Psoas muscle (tissue), 8 donors: ENCODE data around the gene CNTRL. TPM values are rescaled to one million over a fixed set of nuclear protein-coding genes. Genes with fewer than 3 reads are reported as not detected.
"Not testable (repeated sequence)": the region's sequence is repeated elsewhere in the genome, so short reads cannot be mapped to it uniquely, and the experiment has no call there.

Experiments used
- ATAC-seq, 4 donors: fragments of 200-7000 bp; cut with Tn5 transposase; one replicate each; pipeline ENCODE4 v1.9.1; 2020; ENCODE audit warnings: moderate library complexity in 3 of 4, mild to moderate bottlenecking in 2 of 4
- DNase-seq, 2 donors: peaks; one replicate each; pipeline ENCODE4 v3.0.0-alpha.2; 2020
- H3K27ac ChIP-seq: fragments of 200-600 bp; one replicate; pipeline ENCODE4 v1.8.0; 2022
- H3K27me3 ChIP-seq, 3 donors: fragments of 200-600 bp in 1 of 3; one replicate each; pipeline versions ENCODE4 v1.6.1 to v1.8.0; 2013 to 2022; ENCODE audit warnings: low read length in 2 of 3, mild to moderate bottlenecking in 2 of 3, moderate library complexity in 1 of 3; ENCODE audit not compliant: insufficient read depth in 3 of 3
- H3K36me3 ChIP-seq, 2 donors: fragments of 200-600 bp in 1 of 2; one replicate each; pipeline versions ENCODE4 v1.6.1 to v1.8.0; 2013 to 2022; ENCODE audit warnings: low read depth in 1 of 2, mild to moderate bottlenecking in 1 of 2, moderate library complexity in 1 of 2; ENCODE audit not compliant: insufficient read depth in 1 of 2
- H3K4me1 ChIP-seq: fragments of 200-600 bp; one replicate; pipeline ENCODE4 v1.8.0; 2022
- H3K4me3 ChIP-seq: fragments of 200-600 bp; one replicate; pipeline ENCODE4 v1.8.0; 2022; ENCODE audit warnings: mild to moderate bottlenecking
- H3K9me3 ChIP-seq: fragments of 200-600 bp; one replicate; pipeline ENCODE4 v1.8.0; 2022
- CTCF ChIP-seq: fragments of 200-600 bp; IDR thresholded peaks from one replicate; pipeline ENCODE4 v1.8.0; 2022; ENCODE audit warnings: antibody characterized with exemption
- WGBS, 3 donors: extraction: QIAGEN DNeasy Blood & Tissue Kit; methylation state at CpG; one replicate each; pipeline versions ENCODE4 v1.1.6 to v1.1.7; 2013; 5-methylcytosine and 5-hydroxymethylcytosine counted together
- intact Hi-C, 2 donors: fragments of 100-400 bp; cut with DNase I; formaldehyde crosslinking; loops; one replicate each; pipeline versions ENCODE4 v1.11.0 to v1.14.2; 2022
- polyA plus RNA-seq, 3 donors: library from polyadenylated mRNA; stranded (reverse); fragments of 200-250 nt; gene quantifications; one replicate each; pipeline ENCODE4 v1.2.3, GENCODE V29; 2013
- total RNA-seq, 4 donors: library from RNA; stranded (reverse); fragmentation: NEBNext Ultra II Directional in 2 of 4; extraction: Animal tissue kit (Norgen Biotek cat#: 25700) in 2 of 4; gene quantifications; one replicate each; pipeline versions ENCODE4 v1.2.1 to v1.2.4, GENCODE V29; 2021 to 2023
- donor health status: healthy with polysubstance abuse.
- donor health status: DM: no; HTN: no; CAD: no; lungs with moderate emphysema.
- donor health status: Bipolar disorder and iron deficiency.
- donor health status: healthy.
- donor health status: DM: yes; HTN: yes; CAD: no.
- donor health status: DM: no; HTN: no; CAD: no.
- donor health status: DM: no; HTN: no; CAD: no.
- donor health status: DM: yes; HTN: yes; CAD: no.

The CNTRL gene
- total and polyA plus RNA-seq, 7 donors = 1.00 to 2.4 (median 1.3) TPM

- peak; percentile 98 for DNase-seq
- H3K9me3 ChIP-seq = no peaks in the 10 kb centered on the region
- peaks cover 8% of the 10 kb centered on the region for H3K4me1 ChIP-seq
- intact Hi-C loops = loop anchor here in 1 of 2 donors (5.0 kb wide), 1 partner anchor 49 kb away; the partner anchor contains the start of gene CNTRL
- H3K4me3 ChIP-seq = peak overlapping the region; percentile 66
- no peaks in the 10 kb centered on the region for H3K36me3 ChIP-seq
- peak; percentile 42 for TF ChIP-seq CTCF
- H3K27ac ChIP-seq = peak overlapping the region; percentile 68
- peak; percentile 100 for ATAC-seq
- no peaks in the 10 kb centered on the region for H3K27me3 ChIP-seq
- 0 to 1% (median 1%) methylated on average over 17 of the region's 17 CpGs for WGBS, 3 donors
These were observed 46.9 kb downstream of the CNTRL start for GRCh38 chr9:121121582-121122087.

- 61 to 70% (median 65%) methylated on average over 5 of the region's 5 CpGs for WGBS, 3 donors
- no peaks in the 10 kb centered on the region for H3K36me3 ChIP-seq
- peak overlapping the region; percentile 66 for H3K4me3 ChIP-seq
- no peak overlapping the region for H3K27ac ChIP-seq
- ATAC-seq (peak in 1 of 4 donors; percentile 5), DNase-seq (no peak)
- no peaks in the 10 kb centered on the region for H3K27me3 ChIP-seq
- no peaks in the 10 kb centered on the region for H3K9me3 ChIP-seq
- peaks cover 8% of the 10 kb centered on the region for H3K4me1 ChIP-seq
- TF ChIP-seq CTCF = no peak
- intact Hi-C loops = loop anchor here in 1 of 2 donors (5.0 kb wide), 1 partner anchor 50 kb away; the partner anchor contains the start of gene CNTRL
These were observed 47.7 kb downstream of the CNTRL start for GRCh38 chr9:121122246-121123032.

GRCh38 chr9:121123816-121124535, 49.2 kb downstream of the CNTRL start:
- TF ChIP-seq CTCF = no peak

GRCh38 chr9:121125590-121125989, 50.8 kb downstream of the CNTRL start:
- H3K36me3 ChIP-seq = no peaks in the 10 kb centered on the region
- DNase-seq = no peak
- no peak overlapping the region for H3K4me3 ChIP-seq
- intact Hi-C loops = no loop called here
- no peak for ATAC-seq
- 29 to 63% (median 41%) methylated on average over 3 of the region's 3 CpGs for WGBS, 3 donors
- H3K27ac ChIP-seq = no peak overlapping the region
- peaks cover 8% of the 10 kb centered on the region for H3K4me1 ChIP-seq
- no peak for TF ChIP-seq CTCF
- no peaks in the 10 kb centered on the region for H3K27me3 ChIP-seq
- H3K9me3 ChIP-seq = no peaks in the 10 kb centered on the region

More at GRCh38 chr9:121123816-121124535, 49.2 kb downstream of the CNTRL start:
- no peak overlapping the region for H3K27ac ChIP-seq
- H3K4me3 ChIP-seq = no peak overlapping the region
- 89 to 92% (median 89%) methylated on average over 5 of the region's 5 CpGs for WGBS, 3 donors
- ATAC-seq (no peak), DNase-seq (no peak)
- H3K27me3 ChIP-seq = no peaks in the 10 kb centered on the region
- peaks cover 8% of the 10 kb centered on the region for H3K4me1 ChIP-seq
- H3K36me3 ChIP-seq = no peaks in the 10 kb centered on the region
- intact Hi-C loops = loop anchor here in 1 of 2 donors (5.0 kb wide), 1 partner anchor 52 kb away; the partner anchor contains the start of gene CNTRL
- H3K9me3 ChIP-seq = no peaks in the 10 kb centered on the region

- DNase-seq, ATAC-seq, H3K27me3 ChIP-seq, intact Hi-C loops, H3K4me3 ChIP-seq, H3K27ac ChIP-seq, H3K4me1 ChIP-seq, H3K9me3 ChIP-seq, H3K36me3 ChIP-seq: not testable (repeated sequence)
- WGBS, 3 donors = 79 to 94% (median 91%) methylated on average over 3 of the region's 3 CpGs
These were observed 54.6 kb downstream of the CNTRL start for GRCh38 chr9:121129384-121129783.
